HG03432 (cell line): ENCODE measurements around the gene CELA3A.
"Not testable (repeated sequence)": the region's sequence is repeated elsewhere in the genome, so short reads cannot be mapped to it uniquely, and the experiment has no call there.

Experiments used
- ATAC-seq: cut with Tn5 transposase; IDR thresholded peaks from one replicate; pipeline ENCODE4 v1.9.1; 2021; ENCODE audit warnings: mild to moderate bottlenecking, moderate library complexity; ENCODE audit not compliant: unreplicated experiment

CELA3A gene

GRCh38 chr1:21980515-21981220 lies 20.8 kb upstream of the CELA3A start:
- ATAC-seq, result not testable (repeated sequence)

GRCh38 chr1:21981253-21981652 lies 20.2 kb upstream of the CELA3A start:
- ATAC-seq, result not testable (repeated sequence)

GRCh38 chr1:21982122-21982521 lies 19.3 kb upstream of the CELA3A start:
- not testable (repeated sequence) for ATAC-seq

GRCh38 chr1:21983539-21983938 lies 17.9 kb upstream of the CELA3A start:
- ATAC-seq, result not testable (repeated sequence)

- ATAC-seq, result not testable (repeated sequence)
Observed at GRCh38 chr1:21985893-21986292, 15.6 kb upstream of the CELA3A start.

- ATAC-seq, result not testable (repeated sequence)
Observed at GRCh38 chr1:21986386-21986785, 15.1 kb upstream of the CELA3A start.

GRCh38 chr1:21989672-21990393 lies 11.6 kb upstream of the CELA3A start:
- ATAC-seq, result not testable (repeated sequence)

- ATAC-seq, result not testable (repeated sequence)
Observed at GRCh38 chr1:21992186-21992585, 9.3 kb upstream of the CELA3A start.

- not testable (repeated sequence) for ATAC-seq
Observed at GRCh38 chr1:21994716-21995115, 6.7 kb upstream of the CELA3A start.

- ATAC-seq, result not testable (repeated sequence)
Observed at GRCh38 chr1:21996663-21996970, 4.8 kb upstream of the CELA3A start.

GRCh38 chr1:21997891-21998623 lies 3.4 kb upstream of the CELA3A start:
- ATAC-seq, result not testable (repeated sequence)

GRCh38 chr1:21998624-21999294 lies 2.7 kb upstream of the CELA3A start:
- not testable (repeated sequence) for ATAC-seq

GRCh38 chr1:21999645-22000044 lies 1.8 kb upstream of the CELA3A start:
- ATAC-seq, result not testable (repeated sequence)

- not testable (repeated sequence) for ATAC-seq
Observed at GRCh38 chr1:22002461-22002860, 1.0 kb downstream of the CELA3A start.

- not testable (repeated sequence) for ATAC-seq
Observed at GRCh38 chr1:22002875-22003274, 1.4 kb downstream of the CELA3A start.

GRCh38 chr1:22003959-22004358 lies 2.5 kb downstream of the CELA3A start:
- not testable (repeated sequence) for ATAC-seq

GRCh38 chr1:22005261-22006149 lies 4.0 kb downstream of the CELA3A start:
- ATAC-seq, result not testable (repeated sequence)

- not testable (repeated sequence) for ATAC-seq
Observed at GRCh38 chr1:22006736-22007135, 5.3 kb downstream of the CELA3A start.

- ATAC-seq, result not testable (repeated sequence)
Observed at GRCh38 chr1:22007262-22007661, 5.8 kb downstream of the CELA3A start.

GRCh38 chr1:22009566-22009965 lies 8.1 kb downstream of the CELA3A start:
- ATAC-seq, result not testable (repeated sequence)
